Measurements from ENCODE around the gene EIF4E2.

GRCh38 chr2:232600053-232600773 is 49.7 kb downstream of the EIF4E2 start:
- no peak for TF ChIP-seq POLR2A (IDR thresholded peaks at IDR 0.05)
- TF ChIP-seq, protein P1, sequence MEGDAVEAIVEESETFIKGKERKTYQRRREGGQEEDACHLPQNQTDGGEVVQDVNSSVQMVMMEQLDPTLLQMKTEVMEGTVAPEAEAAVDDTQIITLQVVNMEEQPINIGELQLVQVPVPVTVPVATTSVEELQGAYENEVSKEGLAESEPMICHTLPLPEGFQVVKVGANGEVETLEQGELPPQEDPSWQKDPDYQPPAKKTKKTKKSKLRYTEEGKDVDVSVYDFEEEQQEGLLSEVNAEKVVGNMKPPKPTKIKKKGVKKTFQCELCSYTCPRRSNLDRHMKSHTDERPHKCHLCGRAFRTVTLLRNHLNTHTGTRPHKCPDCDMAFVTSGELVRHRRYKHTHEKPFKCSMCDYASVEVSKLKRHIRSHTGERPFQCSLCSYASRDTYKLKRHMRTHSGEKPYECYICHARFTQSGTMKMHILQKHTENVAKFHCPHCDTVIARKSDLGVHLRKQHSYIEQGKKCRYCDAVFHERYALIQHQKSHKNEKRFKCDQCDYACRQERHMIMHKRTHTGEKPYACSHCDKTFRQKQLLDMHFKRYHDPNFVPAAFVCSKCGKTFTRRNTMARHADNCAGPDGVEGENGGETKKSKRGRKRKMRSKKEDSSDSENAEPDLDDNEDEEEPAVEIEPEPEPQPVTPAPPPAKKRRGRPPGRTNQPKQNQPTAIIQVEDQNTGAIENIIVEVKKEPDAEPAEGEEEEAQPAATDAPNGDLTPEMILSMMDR (IDR thresholded peaks at IDR 0.05 in 8 of 11, conservative IDR thresholded peaks at IDR 0.05 in 3 of 11): no peak

Data from spleen (tissue), 7 donors.